Gastrocnemius medialis (tissue), 4 donors: Measurements from ENCODE around the gene PIN4.

Experiments used
- CTCF ChIP-seq, 5 experiments: fragments of 450-650 bp in 3 of 5; fragments of 200-600 bp in 2 of 5; sonication (generic) in 2 of 5; IDR thresholded peaks in 4 of 5; conservative IDR thresholded peaks in 1 of 5; 1 replicate in 4 of 5; 2 replicates in 1 of 5; pipeline ENCODE4 v1.5.1; 2016 to 2019; ENCODE audit warnings: antibody characterized with exemption in 5 of 5, mild to moderate bottlenecking in 3 of 5, moderate library complexity in 3 of 5
- POLR2A ChIP-seq, 2 donors: fragments of 450-650 bp; IDR thresholded peaks; one replicate each; pipeline ENCODE4 v1.6.1; 2017; ENCODE audit warnings: antibody characterized with exemption in 2 of 2, mild to moderate bottlenecking in 2 of 2, moderate library complexity in 2 of 2

GRCh38 chrX:72240976-72241375 lies 59.4 kb downstream of the PIN4 start:
- TF ChIP-seq CTCF (IDR thresholded peaks at IDR 0.05 in 4 of 5, conservative IDR thresholded peaks at IDR 0.05 in 1 of 5) (no peak), POLR2A (IDR thresholded peaks at IDR 0.05) (no peak)
